ENCODE data around the gene ITPR3. TPM values are rescaled to one million over a fixed set of nuclear protein-coding genes. Genes with fewer than 3 reads are reported as not detected.

ITPR3 gene
- total and polyA plus RNA-seq, 2 donors (not counting 3 experiments of a cell fraction or from before 2014, with no cell fraction given) = 28.8 to 52.2 TPM

DNA sequence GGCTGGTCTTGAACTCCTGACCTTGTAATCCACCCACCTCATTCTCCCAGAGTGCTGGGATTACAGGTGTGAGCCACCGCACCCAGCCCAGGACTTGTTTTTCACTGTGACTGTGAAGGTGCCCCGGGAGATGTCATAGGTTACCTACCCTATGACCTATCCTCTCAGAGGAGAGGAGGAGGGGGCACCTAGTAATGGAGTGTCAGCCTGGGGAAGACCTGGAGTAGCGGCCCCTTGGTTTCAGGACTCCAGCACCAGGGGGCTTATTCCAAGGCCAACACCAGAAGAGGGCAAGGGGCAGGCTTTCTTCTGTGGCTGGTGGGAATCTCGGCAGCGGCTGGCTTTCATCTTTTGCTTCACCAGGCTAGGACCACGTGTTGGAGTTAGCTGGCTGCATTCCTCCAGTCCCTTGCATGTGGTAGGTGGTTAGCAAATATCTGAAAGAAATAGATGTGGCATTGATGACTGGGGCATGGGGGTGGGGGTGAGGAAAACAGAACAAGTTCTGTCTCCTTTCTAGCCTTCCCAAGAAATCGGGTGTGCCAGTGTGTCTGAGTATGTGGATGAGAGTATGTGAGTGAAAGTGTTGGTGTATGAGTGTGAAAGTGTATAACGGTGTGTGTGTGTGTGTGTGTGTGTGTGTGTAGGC, 7.9 kb upstream of the ITPR3 start:
- intact Hi-C loops (cut with micrococcal nuclease) (no loop called here), dilution Hi-C loops (cut with MboI; ENCODE audit: extremely low pct_ligation_motif_present, low sequenced_read_pairs) (no loop called here)
- no peak overlapping the region for H3K4me2 ChIP-seq (ENCODE audit: insufficient read depth, low read length)
- H3K9me1 ChIP-seq (replicated peaks; ENCODE audit: control insufficient read depth, extremely low read depth, insufficient read depth, low read length) = no peaks in the 10 kb centered on the region
- no peaks in the 10 kb centered on the region for H3K9me3 ChIP-seq (replicated peaks; ENCODE audit: control insufficient read depth, insufficient read depth, low read length)
- no peak for DNase-seq (ENCODE audit: low read depth, low spot score)
- no peaks in the 10 kb centered on the region for H3K79me2 ChIP-seq (ENCODE audit: control insufficient read depth, insufficient read depth, low read length)
- H4K20me1 ChIP-seq (replicated peaks; ENCODE audit: control insufficient read depth, extremely low read depth, insufficient read depth, low read length) = no peaks in the 10 kb centered on the region
- H3K4me3 ChIP-seq (replicated peaks in 1 of 3; ENCODE audit: insufficient read depth in 1 of 3, low read depth in 1 of 3, low read length in 3 of 3) = no peak overlapping the region
- H3K27ac ChIP-seq (ENCODE audit: insufficient read depth, low read depth, low read length) = no peak overlapping the region
- FAIRE-seq = no peak
- H3K9ac ChIP-seq (replicated peaks; ENCODE audit: extremely low read depth, insufficient read depth, low read length) = no peak overlapping the region
- POLR2A ChIA-PET = no interaction called here
- no peaks in the 10 kb centered on the region for H3K36me3 ChIP-seq (ENCODE audit: control insufficient read depth in 2 of 2, extremely low read depth in 1 of 2, insufficient read depth in 2 of 2, low read length in 2 of 2)
- H3K27me3 ChIP-seq (ENCODE audit: control insufficient read depth in 2 of 2, insufficient read depth in 2 of 2, low read length in 2 of 2) = no peaks in the 10 kb centered on the region
- no TSS peak for BruUV-seq (replicated peaks)
- peaks cover 20% of the 10 kb centered on the region for H3K4me1 ChIP-seq (ENCODE audit: control insufficient read depth, extremely low read depth, insufficient read depth, low read length)
- peak overlapping the region; percentile 94 for H2AFZ ChIP-seq (ENCODE audit: low read depth, low read length)
- TF ChIP-seq, protein P1, sequence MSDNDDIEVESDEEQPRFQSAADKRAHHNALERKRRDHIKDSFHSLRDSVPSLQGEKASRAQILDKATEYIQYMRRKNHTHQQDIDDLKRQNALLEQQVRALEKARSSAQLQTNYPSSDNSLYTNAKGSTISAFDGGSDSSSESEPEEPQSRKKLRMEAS (IDR thresholded peaks at IDR 0.05; ENCODE audit: insufficient read depth, insufficient read length) = peak; percentile 31
- no peak for TF ChIP-seq FOS (IDR thresholded peaks at IDR 0.05; ENCODE audit: borderline replicate concordance, insufficient read depth, low read length)
- no peak for TF ChIP-seq POLR2AphosphoS5 (IDR thresholded peaks at IDR 0.05; ENCODE audit: insufficient read depth, low read depth, low read length)
- TF ChIP-seq, protein P2, sequence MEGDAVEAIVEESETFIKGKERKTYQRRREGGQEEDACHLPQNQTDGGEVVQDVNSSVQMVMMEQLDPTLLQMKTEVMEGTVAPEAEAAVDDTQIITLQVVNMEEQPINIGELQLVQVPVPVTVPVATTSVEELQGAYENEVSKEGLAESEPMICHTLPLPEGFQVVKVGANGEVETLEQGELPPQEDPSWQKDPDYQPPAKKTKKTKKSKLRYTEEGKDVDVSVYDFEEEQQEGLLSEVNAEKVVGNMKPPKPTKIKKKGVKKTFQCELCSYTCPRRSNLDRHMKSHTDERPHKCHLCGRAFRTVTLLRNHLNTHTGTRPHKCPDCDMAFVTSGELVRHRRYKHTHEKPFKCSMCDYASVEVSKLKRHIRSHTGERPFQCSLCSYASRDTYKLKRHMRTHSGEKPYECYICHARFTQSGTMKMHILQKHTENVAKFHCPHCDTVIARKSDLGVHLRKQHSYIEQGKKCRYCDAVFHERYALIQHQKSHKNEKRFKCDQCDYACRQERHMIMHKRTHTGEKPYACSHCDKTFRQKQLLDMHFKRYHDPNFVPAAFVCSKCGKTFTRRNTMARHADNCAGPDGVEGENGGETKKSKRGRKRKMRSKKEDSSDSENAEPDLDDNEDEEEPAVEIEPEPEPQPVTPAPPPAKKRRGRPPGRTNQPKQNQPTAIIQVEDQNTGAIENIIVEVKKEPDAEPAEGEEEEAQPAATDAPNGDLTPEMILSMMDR (IDR thresholded peaks at IDR 0.05; ENCODE audit: extremely low read depth in 1 of 2, insufficient read depth in 1 of 2, low read depth in 1 of 2, low read length in 2 of 2) = no peak
- no peak for TF ChIP-seq GATA2 (IDR thresholded peaks at IDR 0.05; ENCODE audit: insufficient read depth, insufficient read length, low read depth, low read length)
- CTCF ChIA-PET = interaction anchor here (1.9 kb wide), 2 partner anchors 9 to 23 kb away, joined by 7 to 9 read pairs; no protein-coding TSS in a partner anchor

Data from endothelial cell of umbilical vein (primary cell).